Sigmoid colon (tissue), 4 donors: Measurements from ENCODE around the gene ACTN1.

Source experiments
- POLR2A ChIP-seq, 2 donors: fragments of 450-650 bp; IDR thresholded peaks; one replicate each; pipeline ENCODE4 v1.6.1; 2016; ENCODE audit warnings: antibody characterized with exemption in 2 of 2, mild to moderate bottlenecking in 2 of 2, moderate library complexity in 2 of 2
- POLR2AphosphoS5 ChIP-seq, 4 donors: sonication (generic); formaldehyde crosslinking; IDR thresholded peaks; one replicate each; pipeline ENCODE4 v1.6.1; 2017; ENCODE audit warnings: antibody characterized with exemption in 4 of 4
- TF ChIP-seq, protein P1 (sequence below), 4 experiments: fragments of 450-650 bp in 3 of 4; fragments of 200-600 bp in 1 of 4; IDR thresholded peaks; one replicate each; pipeline ENCODE4 v1.5.1; 2016 to 2019; ENCODE audit warnings: antibody characterized with exemption in 4 of 4, mild to moderate bottlenecking in 3 of 4, moderate library complexity in 2 of 4

- TF ChIP-seq, protein P1, sequence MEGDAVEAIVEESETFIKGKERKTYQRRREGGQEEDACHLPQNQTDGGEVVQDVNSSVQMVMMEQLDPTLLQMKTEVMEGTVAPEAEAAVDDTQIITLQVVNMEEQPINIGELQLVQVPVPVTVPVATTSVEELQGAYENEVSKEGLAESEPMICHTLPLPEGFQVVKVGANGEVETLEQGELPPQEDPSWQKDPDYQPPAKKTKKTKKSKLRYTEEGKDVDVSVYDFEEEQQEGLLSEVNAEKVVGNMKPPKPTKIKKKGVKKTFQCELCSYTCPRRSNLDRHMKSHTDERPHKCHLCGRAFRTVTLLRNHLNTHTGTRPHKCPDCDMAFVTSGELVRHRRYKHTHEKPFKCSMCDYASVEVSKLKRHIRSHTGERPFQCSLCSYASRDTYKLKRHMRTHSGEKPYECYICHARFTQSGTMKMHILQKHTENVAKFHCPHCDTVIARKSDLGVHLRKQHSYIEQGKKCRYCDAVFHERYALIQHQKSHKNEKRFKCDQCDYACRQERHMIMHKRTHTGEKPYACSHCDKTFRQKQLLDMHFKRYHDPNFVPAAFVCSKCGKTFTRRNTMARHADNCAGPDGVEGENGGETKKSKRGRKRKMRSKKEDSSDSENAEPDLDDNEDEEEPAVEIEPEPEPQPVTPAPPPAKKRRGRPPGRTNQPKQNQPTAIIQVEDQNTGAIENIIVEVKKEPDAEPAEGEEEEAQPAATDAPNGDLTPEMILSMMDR (IDR thresholded peaks at IDR 0.05) = no peak
- peak in 1 of 4 donors; percentile 8 for TF ChIP-seq POLR2AphosphoS5 (IDR thresholded peaks at IDR 0.05)
- no peak for TF ChIP-seq POLR2A (IDR thresholded peaks at IDR 0.05)
Observed at GRCh38 chr14:68919129-68919927, 59.8 kb downstream of the ACTN1 start.
